PC-9 (cell line): ENCODE measurements around the gene CLIC6. TPM values are rescaled to one million over a fixed set of nuclear protein-coding genes. Genes with fewer than 3 reads are reported as not detected.

Source experiments
- BruUV-seq: library from RNA; stranded (reverse); fragments of 400-500 nt; replicated peaks from 2 replicates; lab custom pipeline; 2021; lab: Mats Ljungman, UMichigan
- CTCF ChIA-PET: fragments of 300-600 bp; sonication (Branson Sonifier 250); formaldehyde crosslinking; loops from one replicate; lab custom pipeline; 2022; ENCODE audit warnings: antibody characterized with exemption; lab: Charles Lee
- POLR2A ChIA-PET: fragments of 300-600 bp; sonication (Branson Sonifier 250); formaldehyde crosslinking; loops from one replicate; lab custom pipeline; 2022; ENCODE audit warnings: antibody characterized with exemption; ENCODE audit not compliant: unreplicated experiment; lab: Charles Lee
- DNase-seq, 2 experiments: peaks; one replicate each; pipeline versions ENCODE4 v3.0.0 to v3.0.0-alpha.2; 2015 to 2022; ENCODE audit warnings: mixed read lengths in 1 of 2
- H2AFZ ChIP-seq: fragments of 200-600 bp; sonication (generic); 2 replicates; pipeline ENCODE4 v1.8.1; 2017; ENCODE audit warnings: antibody characterized with exemption
- H3F3A ChIP-seq: fragments of 200-600 bp; sonication (generic); 2 replicates; pipeline ENCODE4 v1.8.1; 2017; ENCODE audit warnings: antibody characterized with exemption, mild to moderate bottlenecking, low read depth; ENCODE audit not compliant: insufficient read depth
- H3K27ac ChIP-seq: fragments of 200-600 bp; sonication (generic); 2 replicates; pipeline ENCODE4 v1.6.1; 2016; ENCODE audit warnings: mixed run types
- H3K27me3 ChIP-seq: fragments of 200-600 bp; sonication (generic); 2 replicates; pipeline ENCODE4 v1.6.1; 2016; ENCODE audit warnings: low read depth, mixed run types; ENCODE audit not compliant: insufficient read depth
- H3K36me3 ChIP-seq: fragments of 200-600 bp; sonication (generic); 2 replicates; pipeline ENCODE4 v1.6.1; 2016; ENCODE audit warnings: low read depth, mixed run types
- H3K4me1 ChIP-seq: fragments of 200-600 bp; sonication (generic); replicated peaks from 2 replicates; pipeline ENCODE4 v1.6.1; 2016; ENCODE audit warnings: mixed run types; ENCODE audit not compliant: insufficient read depth
- H3K4me2 ChIP-seq: fragments of 200-600 bp; sonication (generic); 2 replicates; pipeline ENCODE4 v1.6.1; 2017; ENCODE audit warnings: mixed run types
- H3K4me3 ChIP-seq: fragments of 200-600 bp; sonication (generic); 2 replicates; pipeline ENCODE4 v1.6.1; 2016; ENCODE audit warnings: mixed run types
- H3K79me2 ChIP-seq: fragments of 200-600 bp; sonication (generic); 2 replicates; pipeline ENCODE4 v1.6.1; 2017; ENCODE audit warnings: low read depth, mixed run types
- H3K9me2 ChIP-seq: fragments of 200-600 bp; sonication (generic); 2 replicates; pipeline ENCODE4 v1.8.1; 2017; ENCODE audit warnings: mild to moderate bottlenecking; ENCODE audit not compliant: insufficient read depth
- H3K9me3 ChIP-seq: fragments of 200-600 bp; sonication (generic); 2 replicates; pipeline ENCODE4 v1.8.1; 2016; ENCODE audit warnings: low read depth; ENCODE audit not compliant: insufficient read depth
- H4K20me1 ChIP-seq: fragments of 200-600 bp; sonication (generic); 2 replicates; pipeline ENCODE4 v1.8.1; 2017; ENCODE audit not compliant: insufficient read depth
- CTCF ChIP-seq: fragments of 200-600 bp; sonication (generic); conservative IDR thresholded peaks from 2 replicates; pipeline ENCODE4 v1.6.1; 2017; ENCODE audit warnings: mixed run types, antibody characterized with exemption, mild to moderate bottlenecking, moderate library complexity
- EZH2 ChIP-seq: fragments of 200-600 bp; sonication (generic); IDR thresholded peaks from 2 replicates; pipeline ENCODE4 v1.8.0; 2017; ENCODE audit warnings: antibody characterized with exemption, low read depth
- intact Hi-C: fragments of 100-400 bp; cut with micrococcal nuclease; formaldehyde crosslinking; loops from one replicate; pipeline ENCODE4 v1.10.0; 2022; ENCODE audit not compliant: unreplicated experiment
- total RNA-seq: library from RNA; stranded (reverse); gene quantifications from 2 replicates; pipeline ENCODE4 v1.2.3, GENCODE V29; 2021

The CLIC6 gene
- total RNA-seq, 1 experiment from 2014 or later = not detected

GRCh38 chr21:34761758-34762330 lies 93.0 kb downstream of the CLIC6 start:
- Histone ChIP-seq H3K79me2 (no peaks in the 10 kb centered on the region), H3F3A (no peaks in the 10 kb centered on the region), H2AFZ (no peak overlapping the region), H4K20me1 (no peaks in the 10 kb centered on the region), H3K9me3 (no peaks in the 10 kb centered on the region), H3K4me1 (no peaks in the 10 kb centered on the region), H3K9me2 (no peaks in the 10 kb centered on the region), H3K27ac (no peak overlapping the region), H3K27me3 (no peaks in the 10 kb centered on the region), H3K36me3 (no peaks in the 10 kb centered on the region), H3K4me3 (no peak overlapping the region), H3K4me2 (no peak overlapping the region)
- CTCF ChIA-PET = no interaction called here
- POLR2A ChIA-PET = no interaction called here
- BruUV-seq = no TSS peak
- intact Hi-C loops = no loop called here
- TF ChIP-seq EZH2 (no peak), CTCF (no peak)
- no peak for DNase-seq

GRCh38 chr21:34762786-34763185 lies 94.0 kb downstream of the CLIC6 start:
- intact Hi-C loops = no loop called here
- TF ChIP-seq CTCF (no peak), EZH2 (no peak)
- BruUV-seq = no TSS peak
- DNase-seq = no peak
- CTCF ChIA-PET = no interaction called here
- Histone ChIP-seq H3K79me2 (no peaks in the 10 kb centered on the region), H3K4me2 (no peak overlapping the region), H3K9me2 (no peaks in the 10 kb centered on the region), H3K4me1 (no peaks in the 10 kb centered on the region), H3K36me3 (no peaks in the 10 kb centered on the region), H3K4me3 (no peak overlapping the region), H4K20me1 (no peaks in the 10 kb centered on the region), H3K27me3 (no peaks in the 10 kb centered on the region), H2AFZ (no peak overlapping the region), H3K27ac (no peak overlapping the region), H3F3A (no peaks in the 10 kb centered on the region), H3K9me3 (no peaks in the 10 kb centered on the region)
- POLR2A ChIA-PET = no interaction called here

- no peak for TF ChIP-seq EZH2
- TF ChIP-seq CTCF = no peak
- Histone ChIP-seq H3K79me2 (no peaks in the 10 kb centered on the region), H3K4me1 (no peaks in the 10 kb centered on the region), H3F3A (no peaks in the 10 kb centered on the region), H3K9me2 (no peaks in the 10 kb centered on the region), H3K36me3 (no peaks in the 10 kb centered on the region), H3K4me2 (no peak overlapping the region), H2AFZ (no peak overlapping the region), H3K4me3 (no peak overlapping the region), H4K20me1 (no peaks in the 10 kb centered on the region), H3K27me3 (no peaks in the 10 kb centered on the region), H3K9me3 (no peaks in the 10 kb centered on the region), H3K27ac (no peak overlapping the region)
- no peak for DNase-seq
- no TSS peak for BruUV-seq
- ChIA-PET CTCF (no interaction called here), POLR2A (no interaction called here)
- intact Hi-C loops = no loop called here
Measured at GRCh38 chr21:34764715-34765284, 96.0 kb downstream of the CLIC6 start.
